GM11168 (cell line): ENCODE results near the gene CLTRN.
"Not testable (repeated sequence)": the region's sequence is repeated elsewhere in the genome, so short reads cannot be mapped to it uniquely, and the experiment has no call there.

Experiments
- in situ Hi-C: fragments of 300-500 bp; cut with MboI; formaldehyde crosslinking; loops from one replicate; pipeline ENCODE4 v1.12.0; 2022; ENCODE audit warnings: low sequenced_read_pairs; ENCODE audit not compliant: unreplicated experiment

The CLTRN gene, protein sequence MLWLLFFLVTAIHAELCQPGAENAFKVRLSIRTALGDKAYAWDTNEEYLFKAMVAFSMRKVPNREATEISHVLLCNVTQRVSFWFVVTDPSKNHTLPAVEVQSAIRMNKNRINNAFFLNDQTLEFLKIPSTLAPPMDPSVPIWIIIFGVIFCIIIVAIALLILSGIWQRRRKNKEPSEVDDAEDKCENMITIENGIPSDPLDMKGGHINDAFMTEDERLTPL

GRCh38 chrX:15664487-15665444 lies at the start of gene CLTRN:
TSS of gene CLTRN (minus strand) at chrX:15664805. CDS start at chrX:15664775, 30 bp downstream.
- in situ Hi-C loops, result loop anchor here (25.0 kb wide), 1 partner anchor 177 kb away; the partner anchor contains the start of gene PIR

DNA sequence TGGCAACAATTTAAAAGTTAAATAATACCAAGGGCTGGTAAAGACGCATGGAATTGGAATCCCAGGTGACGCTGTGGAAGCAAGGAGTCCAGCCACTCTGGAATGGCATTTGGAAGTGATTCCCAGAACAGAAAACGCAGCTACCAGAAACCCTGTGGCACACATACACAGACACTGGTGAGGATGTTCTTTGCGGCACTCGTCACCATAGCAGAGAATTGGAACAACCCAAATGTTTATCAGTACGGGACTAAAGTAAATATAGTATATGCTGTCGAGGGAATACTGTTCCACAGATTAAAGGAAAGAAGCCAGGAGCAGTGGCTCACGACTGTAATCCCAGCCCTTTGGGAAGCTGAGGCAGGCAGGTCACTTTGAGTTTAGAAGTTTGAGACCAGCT lies 39.7 kb upstream of the CLTRN start:
- in situ Hi-C loops, result not testable (repeated sequence)

DNA sequence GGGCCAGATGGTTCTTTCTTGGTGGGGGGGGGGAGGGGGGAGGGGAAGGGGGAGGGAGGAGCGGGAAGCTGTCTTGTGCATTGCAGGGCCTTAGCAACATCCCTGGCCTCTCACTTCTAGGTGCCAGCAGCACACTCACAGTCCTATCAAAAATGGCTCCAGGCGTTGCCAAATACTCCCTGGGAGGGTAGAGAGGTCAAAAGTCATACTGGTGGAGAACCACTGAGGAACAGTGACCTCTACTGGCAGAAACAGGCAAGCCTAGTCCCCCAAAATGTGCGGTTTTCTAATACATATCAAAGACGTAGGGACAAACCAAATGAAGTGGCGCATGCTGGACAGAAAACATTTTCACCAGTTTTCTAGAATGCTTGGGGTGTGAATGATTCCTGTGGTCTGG lies 39.2 kb upstream of the CLTRN start:
- in situ Hi-C loops, result not testable (repeated sequence)

- in situ Hi-C loops, result no loop called here
Measured at GRCh38 chrX:15702488-15703371, 38.1 kb upstream of the CLTRN start.

GRCh38 chrX:15696516-15696915 lies 31.9 kb upstream of the CLTRN start:
- in situ Hi-C loops, result no loop called here

GRCh38 chrX:15694941-15695451 lies 30.4 kb upstream of the CLTRN start:
- in situ Hi-C loops, result no loop called here

- in situ Hi-C loops, result no loop called here
Measured at GRCh38 chrX:15686818-15687685, 22.4 kb upstream of the CLTRN start.

DNA sequence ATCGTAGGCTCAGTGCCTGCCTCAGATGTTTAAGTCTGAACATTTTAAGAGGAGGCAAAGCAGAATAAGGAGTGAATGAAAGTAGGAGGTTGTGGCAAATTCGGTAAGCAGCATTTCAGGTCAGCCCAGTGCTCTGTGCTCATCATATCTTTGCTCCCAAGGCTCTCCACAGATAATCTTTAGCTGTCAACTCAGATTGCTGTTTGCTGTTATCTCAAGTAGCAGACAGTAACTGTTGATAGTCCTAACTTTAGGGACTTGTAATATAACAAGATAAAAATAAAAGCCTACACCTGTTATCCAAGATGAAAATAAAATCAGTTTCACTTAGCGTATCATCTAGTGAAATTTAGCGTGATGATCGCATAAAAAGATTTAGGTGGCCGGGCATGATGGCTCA lies 18.6 kb upstream of the CLTRN start:
- in situ Hi-C loops, result no loop called here

- in situ Hi-C loops, result no loop called here
Measured at GRCh38 chrX:15681433-15681832, 16.8 kb upstream of the CLTRN start.

DNA sequence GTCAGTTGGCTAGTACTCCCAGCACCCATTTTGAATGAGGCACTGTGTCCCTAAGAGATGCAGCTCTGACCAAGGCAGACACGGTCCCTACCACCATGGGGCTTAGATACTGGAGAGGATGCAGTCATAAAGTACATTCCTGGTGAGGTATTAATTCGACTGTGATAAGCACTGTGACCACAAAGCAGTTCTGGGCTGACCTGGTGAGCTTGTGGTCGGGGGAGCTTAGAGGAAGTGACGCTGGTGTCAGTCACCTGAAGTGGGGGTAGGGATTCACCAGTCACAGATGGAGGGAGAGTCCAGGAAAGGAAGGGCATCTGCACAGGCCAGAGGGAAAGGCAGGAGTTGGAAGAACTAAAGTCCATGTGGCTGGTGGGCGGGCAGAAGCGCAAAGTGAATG lies 15.8 kb upstream of the CLTRN start:
- in situ Hi-C loops, result no loop called here

DNA sequence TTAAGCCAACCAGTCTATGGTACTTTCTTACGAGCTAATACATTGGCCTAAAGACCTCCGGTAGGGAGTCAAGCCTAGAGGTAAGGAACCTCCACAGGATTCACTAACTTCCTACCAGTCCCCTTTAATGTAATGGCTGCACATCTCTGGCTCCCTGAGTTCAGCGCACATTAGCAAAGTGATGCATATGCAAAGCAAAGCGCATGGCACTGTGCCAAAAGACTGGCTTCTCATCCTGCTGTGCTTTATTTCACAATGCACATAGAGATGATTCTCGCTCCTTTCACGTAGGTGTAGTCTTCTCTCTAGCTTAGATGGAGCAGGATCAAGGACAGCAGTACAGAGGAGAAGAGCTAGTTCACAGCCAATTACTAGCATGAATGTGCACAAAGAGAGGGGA lies 14.6 kb upstream of the CLTRN start:
- in situ Hi-C loops, result no loop called here

GRCh38 chrX:15678339-15678738 lies 13.7 kb upstream of the CLTRN start:
- in situ Hi-C loops, result no loop called here

- in situ Hi-C loops, result no loop called here
Measured at GRCh38 chrX:15676886-15677285, 12.3 kb upstream of the CLTRN start.

GRCh38 chrX:15675490-15675921 lies 10.9 kb upstream of the CLTRN start:
- in situ Hi-C loops, result no loop called here

DNA sequence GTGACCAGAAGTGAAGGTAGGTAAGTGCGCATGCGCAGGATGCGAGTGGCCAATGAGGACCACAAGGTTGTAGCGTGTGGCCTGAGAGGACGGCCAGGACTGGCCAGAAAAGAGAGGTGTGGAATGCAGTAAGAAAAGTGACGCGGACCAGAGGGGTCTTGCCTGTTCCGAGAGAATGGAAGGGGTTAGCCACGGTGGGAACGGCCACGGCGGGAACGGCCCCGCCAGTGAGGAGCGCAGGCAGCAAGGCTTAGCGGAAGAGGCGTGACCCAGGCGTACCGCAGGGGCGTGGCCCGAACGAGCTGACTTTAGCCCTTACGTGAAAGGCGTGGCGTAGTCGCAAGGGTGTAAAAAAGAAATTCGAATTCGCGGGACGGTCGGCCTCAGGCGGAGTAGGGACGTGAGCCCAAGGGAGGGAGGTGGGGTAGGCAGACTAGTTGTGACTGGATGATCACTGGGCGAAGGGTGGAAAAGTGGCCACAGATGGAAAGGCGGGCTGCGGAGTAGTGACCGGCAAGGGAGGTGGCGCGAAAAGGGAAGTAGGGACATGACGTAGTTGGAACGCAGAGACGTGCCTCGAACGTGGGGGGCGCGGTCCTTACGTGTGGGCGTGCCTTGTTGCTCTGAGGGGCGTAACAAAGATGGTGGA lies 10.4 kb upstream of the CLTRN start:
- in situ Hi-C loops, result loop anchor here (25.0 kb wide), 1 partner anchor 188 kb away; the partner anchor contains the start of gene PIR

- in situ Hi-C loops, result loop anchor here (25.0 kb wide), 1 partner anchor 187 kb away; the partner anchor contains the start of gene PIR
Measured at GRCh38 chrX:15674514-15674840, 9.9 kb upstream of the CLTRN start.

GRCh38 chrX:15673970-15674369 lies 9.4 kb upstream of the CLTRN start:
- in situ Hi-C loops, result loop anchor here (25.0 kb wide), 1 partner anchor 187 kb away; the partner anchor contains the start of gene PIR

DNA sequence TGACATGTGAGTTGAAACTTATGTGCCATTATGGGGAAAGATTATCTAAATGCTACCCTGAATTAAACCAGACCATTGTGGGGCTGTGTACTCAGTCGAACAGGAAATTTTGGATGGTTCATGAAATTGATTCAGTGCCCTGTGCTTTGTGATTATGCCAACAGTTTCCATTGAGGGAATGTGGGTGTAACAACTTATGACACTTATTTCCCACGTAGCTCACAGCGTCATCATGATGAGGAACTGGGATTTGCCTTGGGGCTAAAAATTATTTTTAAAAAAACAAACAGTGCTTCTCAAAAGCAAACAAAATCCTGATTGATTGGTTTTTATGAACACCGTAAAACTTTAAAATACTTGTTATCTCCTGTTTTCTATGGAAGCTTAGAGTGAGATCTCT lies 8.3 kb upstream of the CLTRN start:
- in situ Hi-C loops, result loop anchor here (25.0 kb wide), 1 partner anchor 186 kb away; the partner anchor contains the start of gene PIR
